ENCODE measurements around the gene S100A3.

The S100A3 gene

DNA sequence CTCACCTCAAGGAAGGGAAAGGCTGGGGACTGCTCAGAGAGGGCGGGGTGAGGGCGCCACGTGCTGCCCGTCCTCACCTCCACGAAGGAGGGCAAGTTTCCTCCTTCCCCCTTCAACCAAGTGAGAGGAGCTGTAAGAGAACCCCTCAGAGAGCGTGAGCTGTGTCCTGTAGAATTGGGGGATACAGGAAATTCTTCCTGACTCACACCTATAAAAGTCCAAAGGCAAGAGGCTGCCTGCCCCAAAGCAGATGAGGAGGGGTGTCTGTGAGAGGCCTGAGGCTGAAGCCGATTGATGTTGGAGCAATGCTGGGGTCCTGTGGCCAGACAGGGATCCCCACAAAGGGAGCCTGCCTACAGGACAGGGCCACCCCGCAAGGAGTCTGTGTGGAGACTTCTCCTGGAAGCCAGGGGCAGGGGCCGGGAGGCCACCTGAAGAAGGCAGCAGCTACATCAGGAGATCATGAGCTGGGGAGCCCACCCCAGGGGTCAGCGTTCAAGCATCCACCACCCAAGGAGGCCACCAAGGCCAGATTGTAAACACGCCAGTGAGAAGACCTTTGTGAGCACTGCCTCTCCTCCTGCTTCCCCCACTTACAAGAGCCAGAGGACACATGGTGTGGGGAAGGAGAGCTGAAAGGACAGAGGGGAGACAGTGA is 41.0 kb downstream of the S100A3 start:
- FAIRE-seq = no peak

DNA sequence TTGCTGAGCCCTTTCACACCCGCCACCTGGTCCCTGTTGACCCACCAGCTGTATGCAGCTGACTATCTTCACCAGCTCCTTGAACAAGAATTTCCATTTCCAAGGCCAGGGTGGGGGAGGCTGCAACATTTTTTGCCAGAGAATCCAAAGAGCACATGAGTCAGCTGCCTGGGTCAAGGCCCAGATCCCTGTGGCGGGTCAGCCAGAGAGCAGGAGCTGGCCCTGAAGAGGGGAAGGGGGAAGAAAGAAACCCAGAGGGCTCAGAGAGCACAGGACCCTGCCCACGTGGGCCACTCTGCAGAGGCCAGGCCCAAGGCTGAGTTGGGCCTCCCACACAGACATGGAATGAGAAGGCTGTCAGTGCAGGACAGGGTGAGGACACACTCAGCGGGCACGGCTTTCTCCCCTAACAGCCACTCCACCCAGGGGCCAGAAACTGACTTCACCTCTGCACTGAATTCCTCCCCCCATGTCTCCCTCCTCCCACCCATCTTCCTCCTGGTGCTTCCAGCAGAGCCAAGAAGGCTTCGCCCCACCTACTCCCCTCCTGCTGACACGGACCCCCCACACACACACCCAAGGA is 42.1 kb downstream of the S100A3 start:
- FAIRE-seq = no peak

DNA sequence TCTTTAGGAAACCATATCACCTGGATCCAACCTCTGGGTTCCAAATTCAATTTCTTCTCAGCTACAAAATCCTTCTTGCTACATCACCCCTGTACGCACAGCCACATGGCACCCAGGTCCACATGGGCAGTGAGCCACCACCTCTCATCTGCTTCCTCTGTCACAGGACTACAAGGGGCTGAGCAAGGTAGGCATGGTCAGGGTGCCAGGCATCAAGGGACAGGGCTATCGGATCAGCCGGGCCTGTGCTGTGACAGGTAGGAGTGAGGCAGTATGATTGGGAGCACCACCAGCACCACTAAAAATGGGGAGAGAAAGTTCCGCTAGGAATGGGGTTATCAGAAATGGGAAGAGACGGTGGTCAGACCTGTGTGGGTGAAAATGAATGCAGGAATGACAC is 42.7 kb downstream of the S100A3 start:
- no peak for FAIRE-seq

- no peak for FAIRE-seq
These were observed 43.5 kb downstream of the S100A3 start for GRCh38 chr1:153505576-153505975.

GRCh38 chr1:153503766-153504165 is 45.3 kb downstream of the S100A3 start:
- no peak for FAIRE-seq

GRCh38 chr1:153498746-153499145 is 50.3 kb downstream of the S100A3 start:
- no peak for FAIRE-seq
